GM12878 (cell line): Measurements from ENCODE around the gene SMURF1. TPM values are rescaled to one million over a fixed set of nuclear protein-coding genes. Genes with fewer than 3 reads are reported as not detected.

ENCODE experiments used
- ATAC-seq: fragments of 200-7000 bp; cut with Tn5 transposase; 3 replicates; pipeline ENCODE4 v1.9.1; 2020; ENCODE audit warnings: mild to moderate bottlenecking, moderate library complexity
- BruUV-seq: library from RNA; stranded (reverse); fragments of 400-500 nt; replicated peaks from 2 replicates; lab custom pipeline; 2021; lab: Mats Ljungman, UMichigan
- CTCF ChIA-PET: fragments of 300-600 bp; sonication (Branson Sonifier 250); formaldehyde crosslinking; extraction: SDS; loops from one replicate; lab custom pipeline; 2021; ENCODE audit warnings: inconsistent platforms; lab: Yijun Ruan, JAX
- POLR2A ChIA-PET: fragments of 350-600 bp; formaldehyde crosslinking; extraction: SDS; loops from one replicate; lab custom pipeline; 2021; ENCODE audit warnings: inconsistent platforms; lab: Charles Lee
- RAD21 ChIA-PET: fragments of 300-600 bp; sonication (Branson Sonifier 250); formaldehyde crosslinking; loops from one replicate; lab custom pipeline; 2023; ENCODE audit warnings: antibody characterized with exemption; ENCODE audit not compliant: unreplicated experiment; lab: Charles Lee
- SMC1A ChIA-PET: fragments of 300-600 bp; sonication (Branson Sonifier 250); formaldehyde crosslinking; loops from one replicate; lab custom pipeline; 2023; ENCODE audit not compliant: unreplicated experiment, uncharacterized antibody; lab: Charles Lee
- DNase-seq: peaks from one replicate; pipeline ENCODE4 v3.0.0-alpha.2; 2011; ENCODE audit warnings: low read depth, low spot score
- FAIRE-seq: peaks from 3 replicates; lab custom pipeline; 2011; peaks lifted over from hg19 to GRCh38; lab: Jason Lieb, UNC
- H2AFZ ChIP-seq: 2 replicates; pipeline ENCODE4 v1.6.0; 2011; ENCODE audit warnings: low read depth, low read length, control low read depth; ENCODE audit not compliant: control insufficient read depth
- H3K27ac ChIP-seq: 2 replicates; pipeline ENCODE4 v1.5.1; 2011; ENCODE audit warnings: control low read depth; ENCODE audit not compliant: control insufficient read depth, insufficient read depth
- H3K27me3 ChIP-seq, 2 experiments: replicated peaks in 1 of 2; 2 replicates each; pipeline versions ENCODE4 v1.6.0 to v1.6.1; 2011; ENCODE audit warnings: low read length in 1 of 2; ENCODE audit not compliant: control insufficient read depth in 2 of 2, insufficient read depth in 2 of 2
- H3K36me3 ChIP-seq, 2 experiments: 2 replicates each; pipeline ENCODE4 v1.5.1; 2011; ENCODE audit warnings: low read length in 1 of 2; ENCODE audit not compliant: control insufficient read depth in 2 of 2, insufficient read depth in 2 of 2
- H3K4me1 ChIP-seq: 2 replicates; pipeline ENCODE4 v1.6.1; 2011; ENCODE audit warnings: mild to moderate bottlenecking, low read length, moderate library complexity, mixed read lengths; ENCODE audit not compliant: control insufficient read depth, insufficient read depth
- H3K4me2 ChIP-seq: 2 replicates; pipeline ENCODE4 v1.6.0; 2011; ENCODE audit warnings: control low read depth; ENCODE audit not compliant: control insufficient read depth, insufficient read depth
- H3K4me3 ChIP-seq: fragments of 200-600 bp; sonication (generic); 2 replicates; pipeline ENCODE4 v1.5.1; 2016
- H3K79me2 ChIP-seq: 2 replicates; pipeline ENCODE4 v1.6.0; 2011; ENCODE audit warnings: low read length; ENCODE audit not compliant: control insufficient read depth, insufficient read depth
- H3K9ac ChIP-seq: 2 replicates; pipeline ENCODE4 v1.8.0; 2011; ENCODE audit warnings: low read length, control low read depth, mixed read lengths; ENCODE audit not compliant: control insufficient read depth, insufficient read depth
- H3K9me3 ChIP-seq: replicated peaks from 3 replicates; pipeline ENCODE4 v1.5.1; 2011; ENCODE audit warnings: mild to moderate bottlenecking, low read length; ENCODE audit not compliant: control insufficient read depth, insufficient read depth
- H4K20me1 ChIP-seq: 2 replicates; pipeline ENCODE4 v1.6.0; 2011; ENCODE audit not compliant: control insufficient read depth, insufficient read depth
- BCL3 ChIP-seq: IDR thresholded peaks from 2 replicates; pipeline ENCODE4 v1.6.1; 2011; ENCODE audit warnings: borderline replicate concordance, low read depth, mild to moderate bottlenecking, moderate library complexity, low read length; ENCODE audit not compliant: insufficient read depth, poor library complexity, severe bottlenecking
- EZH2 ChIP-seq: IDR thresholded peaks from 2 replicates; pipeline ENCODE4 v1.6.1; 2012; ENCODE audit warnings: low read depth, mild to moderate bottlenecking, control low read depth, inconsistent platforms, low read length, borderline replicate concordance; ENCODE audit not compliant: control insufficient read depth
- GABPA ChIP-seq: IDR thresholded peaks from 2 replicates; pipeline ENCODE4 v1.6.1; 2014; ENCODE audit warnings: antibody characterized with exemption, low read depth, mild to moderate bottlenecking, inconsistent platforms
- MEF2B ChIP-seq: fragments of 450-650 bp; IDR thresholded peaks from 2 replicates; pipeline ENCODE4 v1.6.1; 2018; ENCODE audit warnings: mild to moderate bottlenecking, moderate library complexity; ENCODE audit not compliant: partially characterized antibody, poor library complexity, severe bottlenecking
- RUNX3 ChIP-seq: IDR thresholded peaks from 2 replicates; pipeline ENCODE4 v1.6.1; 2012; ENCODE audit warnings: low read length, inconsistent platforms
- SP1 ChIP-seq: IDR thresholded peaks from one replicate; pipeline ENCODE4 v1.6.1; 2011; ENCODE audit warnings: low read depth, low read length
- TCF3 ChIP-seq: IDR thresholded peaks from 2 replicates; pipeline ENCODE4 v1.6.1; 2012; ENCODE audit warnings: low read depth, mild to moderate bottlenecking, low read length, borderline replicate concordance; ENCODE audit not compliant: insufficient read depth
- ZNF687 ChIP-seq: fragments of 450-650 bp; IDR thresholded peaks from 2 replicates; pipeline ENCODE4 v1.6.1; 2017; ENCODE audit warnings: mild to moderate bottlenecking, moderate library complexity
- WGBS: methylation state at CpG from one replicate; pipeline ENCODE4 v1.1.6; 2016; ENCODE audit warnings: low lambda C conversion rate; ENCODE audit not compliant: insufficient replicate concordance, insufficient coverage; ENCODE audit errors: missing lambda C conversion rate; 5-methylcytosine and 5-hydroxymethylcytosine counted together
- in situ Hi-C: fragments of 300-500 bp; cut with MboI; formaldehyde crosslinking; loops from 9 replicates; pipeline ENCODE4 v1.14.3; 2018; ENCODE audit warnings: mixed read lengths
- intact Hi-C: fragments of 100-400 bp; cut with micrococcal nuclease; formaldehyde crosslinking; loops from one replicate; pipeline ENCODE4 v1.14.2; 2022; ENCODE audit not compliant: unreplicated experiment
- polyA plus RNA-seq, 11 experiments: library from polyadenylated mRNA; depleted of rRNA in 4 of 11; unstranded in 6 of 11; stranded (reverse) in 5 of 11; fragments of >200 nt; fragmentation: Nextera tagmentation in 4 of 11; fragmentation: Illumina TruSeq in 1 of 11; extraction: Ambion mirVana in 4 of 11; extraction: Trizol in 1 of 11; gene quantifications; 1 replicate in 1 of 11; 2 replicates in 10 of 11; pipeline versions ENCODE4 v1.2.1 to v1.2.3, GENCODE V29; 2011 to 2016; ENCODE audit warnings: inconsistent platforms in 2 of 11, missing spikeins in 2 of 11, low read depth in 1 of 11
- total RNA-seq, 4 experiments: library from RNA; depleted of rRNA in 3 of 4; stranded (reverse); fragments of >200 nt in 3 of 4; fragmentation: Illumina TruSeq in 1 of 4; extraction: Trizol in 1 of 4; gene quantifications; 2 replicates each; pipeline versions ENCODE4 v1.2.1 to v1.2.3, GENCODE V29; 2013 to 2021
- TF ChIP-seq, protein P1 (sequence below): IDR thresholded peaks from 2 replicates; pipeline ENCODE4 v1.6.1; 2012; ENCODE audit warnings: low read length, inconsistent platforms
- TF ChIP-seq, protein P2 (sequence below): fragments of 450-650 bp; IDR thresholded peaks from 2 replicates; pipeline ENCODE4 v1.6.1; 2017; ENCODE audit warnings: borderline replicate concordance

SMURF1 gene
- total and polyA plus RNA-seq, 10 of the 15 experiments (the other 5 are each of a cell fraction or from before 2014, with no cell fraction given), result 0.76 to 14.0 (median 7.9) TPM

GRCh38 chr7:98994046-98994944 is 149.6 kb downstream of the SMURF1 start:
- ChIA-PET RAD21 (no interaction called here), POLR2A (interaction anchor here (0.7 kb wide), 1 partner anchor 10 kb away, joined by 3 read pairs; no protein-coding TSS in a partner anchor), CTCF (interaction anchor here (1.1 to 1.5 kb wide), 2 partner anchors 10 to 317 kb away, joined by 3 to 4 read pairs; no protein-coding TSS in a partner anchor), SMC1A (interaction anchor here (1.0 kb wide), 1 partner anchor 23 kb away, joined by 3 read pairs; no protein-coding TSS in a partner anchor)
- ATAC-seq (no peak), DNase-seq (no peak), FAIRE-seq (no peak)
- in situ Hi-C loops (no loop called here), intact Hi-C loops (no loop called here)
- 55% methylated on average over 34 of the region's 34 CpGs for WGBS
- Histone ChIP-seq H3K27me3 (no peaks in the 10 kb centered on the region), H3K27ac (peak overlapping the region; percentile 43), H3K4me1 (peaks cover 13% of the 10 kb centered on the region), H3K79me2 (no peaks in the 10 kb centered on the region), H3K4me2 (no peak overlapping the region), H3K9me3 (no peaks in the 10 kb centered on the region), H4K20me1 (no peaks in the 10 kb centered on the region), H2AFZ (no peak overlapping the region), H3K36me3 (peaks cover 24 to 50% of the 10 kb centered on the region in 2 experiments), H3K4me3 (no peak overlapping the region), H3K9ac (no peak overlapping the region)
- TF ChIP-seq ZNF687 (0 out of 2 replicates have a peak, but pooled peaks have one; percentile 22), BCL3 (peak; percentile 44), RUNX3 (peak; percentile 38; the same call in 1 of the 2 replicates), GABPA (no peak), MEF2B (peak; percentile 54), EZH2 (no peak), SP1 (no peak), TCF3 (no peak)
- TF ChIP-seq, protein P1, sequence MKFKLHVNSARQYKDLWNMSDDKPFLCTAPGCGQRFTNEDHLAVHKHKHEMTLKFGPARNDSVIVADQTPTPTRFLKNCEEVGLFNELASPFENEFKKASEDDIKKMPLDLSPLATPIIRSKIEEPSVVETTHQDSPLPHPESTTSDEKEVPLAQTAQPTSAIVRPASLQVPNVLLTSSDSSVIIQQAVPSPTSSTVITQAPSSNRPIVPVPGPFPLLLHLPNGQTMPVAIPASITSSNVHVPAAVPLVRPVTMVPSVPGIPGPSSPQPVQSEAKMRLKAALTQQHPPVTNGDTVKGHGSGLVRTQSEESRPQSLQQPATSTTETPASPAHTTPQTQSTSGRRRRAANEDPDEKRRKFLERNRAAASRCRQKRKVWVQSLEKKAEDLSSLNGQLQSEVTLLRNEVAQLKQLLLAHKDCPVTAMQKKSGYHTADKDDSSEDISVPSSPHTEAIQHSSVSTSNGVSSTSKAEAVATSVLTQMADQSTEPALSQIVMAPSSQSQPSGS, result 0 out of 2 replicates have a peak, but pooled peaks have one; percentile 25
- TF ChIP-seq, protein P2, sequence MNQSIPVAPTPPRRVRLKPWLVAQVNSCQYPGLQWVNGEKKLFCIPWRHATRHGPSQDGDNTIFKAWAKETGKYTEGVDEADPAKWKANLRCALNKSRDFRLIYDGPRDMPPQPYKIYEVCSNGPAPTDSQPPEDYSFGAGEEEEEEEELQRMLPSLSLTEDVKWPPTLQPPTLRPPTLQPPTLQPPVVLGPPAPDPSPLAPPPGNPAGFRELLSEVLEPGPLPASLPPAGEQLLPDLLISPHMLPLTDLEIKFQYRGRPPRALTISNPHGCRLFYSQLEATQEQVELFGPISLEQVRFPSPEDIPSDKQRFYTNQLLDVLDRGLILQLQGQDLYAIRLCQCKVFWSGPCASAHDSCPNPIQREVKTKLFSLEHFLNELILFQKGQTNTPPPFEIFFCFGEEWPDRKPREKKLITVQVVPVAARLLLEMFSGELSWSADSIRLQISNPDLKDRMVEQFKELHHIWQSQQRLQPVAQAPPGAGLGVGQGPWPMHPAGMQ, result no peak
- BruUV-seq, result no TSS peak
